Stimulated activated CD8-positive, alpha-beta memory T cell treated with anti-CD3 and anti-CD28 coated beads, Interleukin-12 subunit alpha, Interleukin-12 subunit beta, amount 100 ng/mL, for 24 hours (primary cell): ENCODE data around the gene CRYBA2.

Experiments used
- DNase-seq: peaks from one replicate; pipeline ENCODE4 v3.0.0-alpha.2; 2020; ENCODE audit errors: extremely low read depth

The CRYBA2 gene

DNA sequence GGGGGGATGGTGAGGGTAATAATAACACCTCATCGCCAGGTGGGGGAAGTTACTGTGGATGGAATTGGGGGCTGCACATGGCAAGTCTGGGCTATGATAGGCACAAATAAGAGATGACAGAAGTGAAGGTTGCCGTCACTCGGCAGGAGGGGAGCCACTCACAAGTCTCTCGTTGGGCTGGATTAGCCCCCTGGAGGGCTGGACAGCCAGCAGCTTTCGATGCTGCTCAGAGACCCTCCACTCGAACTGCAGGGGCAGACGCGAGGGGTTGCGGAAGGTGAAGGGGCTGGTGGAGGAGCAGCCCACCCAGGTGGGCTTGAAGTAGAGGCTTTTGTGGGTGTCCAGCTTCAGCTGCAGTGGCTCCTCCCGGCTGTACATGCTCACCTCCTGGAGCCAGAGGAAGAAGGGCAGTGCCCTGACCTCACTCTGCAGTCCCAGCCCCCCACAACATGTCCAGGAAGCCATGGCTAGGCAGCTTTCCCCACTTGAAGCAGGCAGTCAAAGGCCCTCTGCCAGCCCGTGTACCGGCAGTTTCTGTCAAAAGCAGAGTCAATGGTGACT is 29.9 kb upstream of the CRYBA2 start:
- no peak for DNase-seq

DNA sequence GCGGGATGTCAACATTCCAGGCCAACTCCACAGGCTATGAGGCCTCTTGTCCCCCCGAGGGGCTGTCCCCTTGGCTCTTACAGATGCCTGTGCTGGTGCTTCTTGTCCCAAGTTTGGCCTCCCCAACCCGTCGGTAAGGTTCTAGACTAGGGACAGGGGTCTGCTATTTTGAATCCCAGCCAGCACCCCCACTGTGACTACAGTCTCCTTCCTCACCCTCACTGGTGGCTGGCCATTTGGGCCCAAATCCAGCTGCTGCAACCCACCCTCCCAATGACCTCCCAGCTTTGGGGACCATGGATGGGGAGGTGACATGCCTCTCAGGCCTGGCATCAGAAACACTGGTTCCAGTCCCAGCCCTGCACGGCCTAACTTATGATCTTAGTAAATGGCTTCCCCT is 29.4 kb upstream of the CRYBA2 start:
- no peak for DNase-seq

DNA sequence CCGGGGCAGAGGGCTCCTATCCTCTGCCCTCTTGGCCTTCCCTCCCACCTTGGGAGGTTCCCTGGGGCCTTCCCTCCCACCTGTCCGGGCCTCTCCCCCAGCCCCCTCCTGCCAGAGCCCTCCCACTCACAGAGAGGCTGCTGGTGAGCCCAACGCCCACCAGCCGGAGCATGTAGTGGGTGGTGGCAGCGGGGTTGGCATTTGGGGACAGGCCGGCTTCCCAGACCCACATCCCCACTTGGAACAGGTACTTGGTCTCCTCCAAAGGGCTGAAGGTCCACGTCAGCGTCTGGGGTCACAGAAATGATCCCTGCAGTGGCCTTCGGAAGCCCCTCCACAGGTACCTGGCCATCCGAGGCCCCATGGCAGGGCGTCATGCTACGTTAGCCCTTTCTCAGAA is 28.8 kb upstream of the CRYBA2 start:
- DNase-seq: no peak

DNA sequence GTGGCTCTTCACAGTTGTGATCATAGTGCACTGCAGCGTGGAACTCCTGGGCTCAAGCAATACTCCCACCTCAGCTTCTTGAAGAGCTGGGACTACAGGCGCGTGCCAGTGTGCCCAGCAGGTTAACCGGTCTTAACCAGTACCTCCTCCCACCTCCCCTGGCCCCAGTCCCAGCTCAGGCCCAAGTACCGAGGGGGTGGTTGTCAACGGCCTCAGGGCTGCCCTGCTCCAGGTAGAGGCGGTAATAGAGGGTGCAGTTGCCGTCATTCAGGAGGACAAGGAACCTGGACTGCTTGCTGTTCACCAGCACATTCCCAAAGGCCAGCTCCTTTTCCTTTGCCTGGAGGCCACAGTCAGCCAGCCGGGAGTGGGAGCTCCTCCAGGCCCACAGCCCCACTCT is 28.4 kb upstream of the CRYBA2 start:
- no peak for DNase-seq

DNA sequence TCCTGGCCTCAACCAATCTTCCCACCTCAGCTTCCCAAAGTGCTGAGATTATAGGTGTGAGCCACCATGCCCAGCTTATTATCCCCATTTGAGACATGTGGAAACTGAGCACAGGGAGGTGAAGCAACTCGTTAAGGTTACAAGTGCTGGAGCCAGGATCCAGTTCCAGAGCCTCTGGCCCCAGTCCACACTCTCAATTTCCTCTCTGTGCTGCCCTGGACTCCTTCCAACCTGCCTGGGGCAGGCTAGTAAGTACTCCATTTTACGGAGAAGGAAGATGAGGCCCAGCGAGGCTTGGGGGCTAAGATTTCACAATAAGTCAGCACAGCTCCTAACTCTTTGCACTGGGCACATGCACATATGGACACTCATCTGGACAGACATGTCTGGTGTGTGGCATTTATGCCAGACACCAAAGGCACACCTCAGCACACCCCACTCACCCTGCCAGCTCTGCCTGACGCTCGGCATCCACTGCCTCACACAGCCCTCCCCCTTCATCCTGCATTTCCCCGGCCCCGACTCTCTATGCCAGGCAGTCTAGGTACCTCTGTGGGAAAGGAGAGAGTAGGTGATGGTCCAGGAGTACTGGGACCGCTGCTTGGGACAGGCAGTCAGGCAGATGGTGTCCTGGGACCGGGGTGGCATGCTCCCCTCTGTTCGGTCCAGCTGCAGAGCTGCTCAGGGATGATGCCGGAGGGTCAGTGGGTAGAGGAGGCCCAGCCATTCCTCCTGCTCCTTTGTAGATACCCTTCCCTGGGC is 27.6 kb upstream of the CRYBA2 start:
- DNase-seq: no peak

DNA sequence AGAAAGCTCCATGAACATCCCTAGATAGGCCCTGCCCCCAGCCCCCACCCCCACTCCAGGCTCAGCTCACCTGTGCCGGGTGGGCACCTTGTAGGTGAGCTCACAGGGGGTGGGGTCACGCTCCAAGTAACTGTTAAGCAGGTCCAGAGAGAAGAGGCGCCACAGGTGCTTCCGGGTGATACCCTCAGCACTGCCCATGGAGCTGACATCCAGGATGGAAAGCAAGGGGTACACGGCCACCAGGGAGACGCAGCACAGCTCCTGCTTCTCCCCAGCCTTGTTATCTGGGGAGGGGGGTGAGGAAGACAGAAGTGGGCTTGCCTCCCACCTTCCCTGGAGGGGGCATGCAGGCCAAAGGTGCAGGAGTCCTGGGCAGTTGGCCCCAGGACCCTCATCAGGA is 26.2 kb upstream of the CRYBA2 start:
- DNase-seq: no peak

DNA sequence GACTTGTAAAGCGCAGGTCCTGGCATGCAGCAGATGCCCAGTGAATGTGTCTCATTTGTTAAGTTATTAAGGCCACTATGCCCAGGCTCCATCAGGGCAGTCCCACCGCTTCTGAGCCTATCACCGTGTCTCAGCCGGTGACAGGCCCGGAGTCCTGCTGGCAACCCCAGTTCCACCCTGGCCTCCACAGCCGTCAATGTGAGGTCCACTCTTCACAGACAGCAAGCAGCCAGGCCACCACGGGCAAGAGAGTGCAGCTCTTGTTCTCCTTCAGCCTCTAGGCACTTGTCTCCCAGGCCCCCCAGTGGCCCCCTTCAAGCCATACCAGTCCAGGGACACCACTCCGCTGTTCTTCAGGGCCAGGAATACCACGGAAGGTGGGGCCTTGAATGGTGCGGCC is 25.5 kb upstream of the CRYBA2 start:
- no peak for DNase-seq

DNA sequence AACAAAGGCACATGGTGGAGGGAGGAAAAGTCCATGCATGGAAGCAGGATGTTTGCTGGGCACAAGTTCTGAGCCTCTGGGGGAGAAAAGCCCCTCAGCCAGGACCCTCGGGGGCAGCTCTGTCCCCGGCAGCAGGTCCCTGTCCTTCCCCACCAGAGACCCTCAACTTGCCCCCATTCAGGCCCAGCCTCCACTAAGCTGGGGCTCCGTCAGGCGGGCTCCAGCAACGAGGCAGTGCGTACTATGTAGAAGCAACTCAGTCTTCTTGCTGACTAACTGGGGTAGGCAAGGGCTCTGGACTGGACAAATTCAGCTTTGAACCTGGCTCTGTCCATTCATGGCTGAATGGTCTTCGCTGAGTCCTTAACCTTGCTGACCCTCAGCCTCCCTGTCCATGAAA is 25.1 kb upstream of the CRYBA2 start:
- no peak for DNase-seq

DNA sequence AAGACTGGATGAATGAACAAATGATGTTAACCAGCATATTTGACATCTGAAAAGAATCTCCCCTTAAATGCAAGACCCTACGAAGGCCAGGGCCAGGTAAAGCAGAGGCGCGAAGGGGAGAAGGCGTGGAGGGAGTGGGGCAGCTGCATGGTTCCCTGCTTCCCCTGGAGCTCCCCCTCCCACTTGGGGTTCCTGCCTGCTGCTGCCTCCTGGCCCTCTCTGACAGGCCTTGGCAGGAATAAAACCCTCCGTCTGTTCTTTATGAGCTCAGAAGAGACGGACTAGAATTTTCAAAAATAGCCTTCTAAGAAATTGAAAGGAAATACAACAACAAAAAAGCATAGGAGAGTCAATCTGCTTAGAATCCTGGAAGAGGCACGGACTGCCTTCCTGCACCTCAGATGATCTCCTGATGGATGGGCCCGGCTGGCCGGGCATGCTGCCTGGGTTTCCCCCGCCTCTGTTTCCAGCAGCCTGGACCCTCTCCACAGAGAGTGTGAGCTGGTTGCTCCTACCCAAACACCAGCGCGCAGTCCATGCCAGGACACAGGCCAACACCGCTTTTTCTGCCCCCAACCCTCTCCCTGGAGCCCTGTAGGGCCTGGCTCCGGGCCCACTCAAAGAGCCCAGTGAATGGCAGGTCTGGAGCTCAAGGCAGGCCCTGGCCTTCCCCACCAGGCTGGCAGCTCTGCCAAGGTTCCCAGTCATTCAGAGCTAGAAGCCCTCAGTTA is 24.1 kb upstream of the CRYBA2 start:
- no peak for DNase-seq

DNA sequence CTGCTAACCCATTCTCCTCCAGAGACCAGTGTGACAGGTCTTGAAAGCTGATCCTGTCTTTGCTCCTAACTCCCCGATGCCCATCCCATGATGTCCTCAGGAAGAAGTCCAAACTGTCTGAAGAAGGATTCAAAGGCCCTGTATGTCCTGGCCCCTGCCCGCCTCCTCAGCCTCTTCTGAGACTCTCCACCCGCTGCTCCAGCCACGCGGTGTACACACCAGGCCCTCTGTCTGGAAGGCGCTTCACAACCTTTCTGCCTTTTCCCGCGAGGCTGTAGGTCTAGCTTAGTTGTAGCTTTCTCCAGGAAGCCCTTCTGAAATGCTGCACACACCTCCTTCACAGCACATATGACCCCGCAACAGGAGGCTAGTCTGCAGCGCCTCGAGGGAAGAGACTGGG is 23.5 kb upstream of the CRYBA2 start:
- no peak for DNase-seq

DNA sequence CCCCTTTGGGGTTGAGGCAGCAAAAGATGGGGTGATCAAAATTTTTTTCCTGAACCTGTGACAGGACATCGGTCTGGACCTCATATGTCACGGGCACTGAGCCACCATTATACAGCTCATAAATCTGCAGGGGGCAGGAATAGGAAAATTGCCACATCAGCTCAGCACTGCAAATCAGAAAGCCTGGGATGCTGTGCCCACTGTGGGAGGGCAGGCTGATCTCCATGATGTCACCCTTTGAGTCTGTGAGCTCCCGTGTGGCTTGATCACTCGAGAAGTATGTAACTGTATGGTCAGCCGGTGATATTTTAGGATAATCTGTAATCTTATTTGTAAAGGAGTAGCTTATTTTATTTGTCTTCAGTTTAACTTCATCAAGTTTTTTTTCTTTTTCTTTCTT is 17.7 kb upstream of the CRYBA2 start:
- no peak for DNase-seq

DNA sequence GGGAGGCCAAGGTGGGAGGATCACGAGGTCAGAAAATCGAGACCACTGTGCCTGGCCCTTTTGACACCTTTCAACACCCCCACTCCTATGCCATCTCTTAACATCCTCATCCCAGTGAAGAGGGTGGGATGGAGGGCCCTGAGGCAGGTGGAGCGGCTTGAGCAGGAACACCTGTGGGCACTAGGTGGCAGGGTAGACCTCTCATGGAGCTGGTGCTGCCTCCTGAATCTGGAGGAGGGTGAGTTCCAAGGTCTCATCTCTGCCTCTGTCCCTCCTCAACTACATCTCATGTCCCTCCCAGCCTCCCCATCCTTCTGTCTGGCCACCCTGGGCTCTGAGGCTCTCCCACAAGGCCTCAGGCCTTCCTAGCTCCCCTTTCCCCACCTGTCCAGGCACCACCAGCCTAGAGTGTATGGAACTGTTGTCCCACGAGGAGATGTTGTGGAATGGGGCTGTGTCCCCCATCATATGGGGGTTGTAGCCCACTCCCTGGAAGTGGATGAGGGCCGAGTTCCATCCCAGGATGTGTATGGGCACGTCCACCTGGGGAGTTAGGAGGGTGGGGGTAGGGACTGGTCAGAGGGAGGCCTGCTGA is 17.0 kb upstream of the CRYBA2 start:
- no peak for DNase-seq

DNA sequence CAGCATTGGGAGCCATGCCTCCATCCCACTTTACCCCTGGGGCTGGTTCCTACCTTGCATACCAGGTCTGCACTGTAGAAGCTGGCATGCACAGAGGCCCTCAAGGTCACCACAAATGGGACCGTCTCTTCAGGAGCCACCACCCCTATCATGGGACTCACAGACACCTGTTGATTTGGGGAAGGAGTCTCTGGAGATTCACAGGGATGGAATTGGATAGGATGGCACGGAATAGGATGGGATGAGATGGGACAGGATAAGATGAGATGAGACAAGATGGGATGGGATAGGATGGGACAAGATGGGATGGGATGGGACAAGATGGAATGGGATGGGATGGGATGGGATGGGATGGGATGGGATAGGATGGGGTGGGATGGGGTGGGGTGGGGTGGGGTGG is 16.1 kb upstream of the CRYBA2 start:
- DNase-seq: no peak

DNA sequence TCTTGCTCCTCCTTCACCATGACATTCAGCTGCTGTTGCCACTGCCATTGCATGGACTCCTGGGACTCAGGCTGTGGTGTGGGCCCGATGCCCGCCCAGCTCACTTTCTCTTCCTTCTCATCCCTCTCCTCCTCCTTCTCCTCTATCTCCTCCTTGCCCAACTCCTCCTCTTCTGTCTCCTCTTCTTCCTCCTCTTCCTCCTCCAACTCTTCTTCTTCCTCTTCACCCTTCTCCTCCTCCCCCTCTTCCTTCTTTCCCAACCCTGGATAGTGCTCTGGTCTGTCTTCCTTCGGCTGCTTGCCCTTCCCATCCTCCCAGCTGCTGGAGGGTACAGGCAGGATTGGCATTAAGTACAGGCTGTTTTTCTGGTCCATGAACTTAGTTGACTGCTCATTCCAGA is 10.8 kb upstream of the CRYBA2 start:
- no peak for DNase-seq

DNA sequence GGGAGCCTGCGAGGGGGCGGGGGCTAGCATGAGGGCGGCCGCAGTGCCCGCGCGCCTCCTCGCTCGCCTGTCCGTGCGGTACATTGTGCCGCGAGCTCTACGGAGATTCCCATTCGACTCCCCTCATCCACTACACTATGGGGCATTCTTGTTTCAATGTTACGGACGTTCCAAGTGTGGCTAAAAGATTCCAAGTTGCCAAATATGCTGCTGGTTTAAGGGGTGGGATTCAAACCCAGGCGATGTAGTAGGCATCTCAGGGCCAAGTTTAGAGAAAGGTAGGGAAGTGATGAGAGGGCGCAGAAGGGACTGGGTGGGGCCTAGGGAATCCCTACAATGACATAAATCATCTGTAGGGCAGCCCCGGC is 10.0 kb upstream of the CRYBA2 start:
- no peak for DNase-seq

DNA sequence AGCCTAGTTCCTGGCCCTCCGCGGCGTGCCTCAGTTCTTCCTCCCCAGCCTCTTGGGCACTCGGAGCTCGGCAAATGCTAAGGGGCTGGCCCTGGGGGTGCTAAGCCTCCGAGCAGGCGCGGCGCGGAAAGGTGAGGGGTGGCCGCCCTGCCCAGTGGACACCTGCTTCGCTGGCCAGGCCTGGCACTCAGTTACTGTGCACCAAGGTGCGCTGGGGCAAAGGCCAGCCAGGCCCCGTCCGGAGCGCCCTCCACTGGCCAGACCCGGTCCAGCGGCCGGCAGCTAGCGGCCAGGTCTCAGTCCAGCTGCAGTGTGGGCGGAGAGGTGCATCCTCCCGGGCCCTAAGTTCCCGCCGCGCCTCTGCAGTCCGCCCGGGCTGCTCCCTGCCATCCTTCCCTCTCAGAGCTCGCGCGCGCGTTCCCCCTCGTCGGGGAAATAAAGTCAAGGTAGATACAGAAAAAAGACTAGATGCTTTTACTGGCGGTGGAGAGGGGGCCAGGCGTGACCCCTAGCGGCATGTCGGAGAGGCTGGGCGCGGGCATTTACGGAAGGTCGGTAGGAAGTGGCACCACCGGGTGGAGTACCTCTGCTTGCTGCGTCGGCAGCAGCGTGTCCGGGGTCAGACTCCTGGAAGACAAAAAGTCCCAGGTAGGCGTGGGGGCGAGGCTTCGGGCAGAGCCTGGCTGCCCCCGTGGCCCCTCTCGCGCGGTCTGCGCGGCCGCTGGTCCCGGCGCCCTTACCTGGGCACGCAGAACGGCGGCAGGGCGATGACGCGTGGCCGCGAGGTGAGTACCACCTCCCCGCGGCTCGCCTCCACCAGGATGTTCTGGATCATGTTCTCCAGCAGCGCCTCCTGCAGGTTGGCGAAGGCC is 9.4 kb upstream of the CRYBA2 start:
- no peak for DNase-seq

DNA sequence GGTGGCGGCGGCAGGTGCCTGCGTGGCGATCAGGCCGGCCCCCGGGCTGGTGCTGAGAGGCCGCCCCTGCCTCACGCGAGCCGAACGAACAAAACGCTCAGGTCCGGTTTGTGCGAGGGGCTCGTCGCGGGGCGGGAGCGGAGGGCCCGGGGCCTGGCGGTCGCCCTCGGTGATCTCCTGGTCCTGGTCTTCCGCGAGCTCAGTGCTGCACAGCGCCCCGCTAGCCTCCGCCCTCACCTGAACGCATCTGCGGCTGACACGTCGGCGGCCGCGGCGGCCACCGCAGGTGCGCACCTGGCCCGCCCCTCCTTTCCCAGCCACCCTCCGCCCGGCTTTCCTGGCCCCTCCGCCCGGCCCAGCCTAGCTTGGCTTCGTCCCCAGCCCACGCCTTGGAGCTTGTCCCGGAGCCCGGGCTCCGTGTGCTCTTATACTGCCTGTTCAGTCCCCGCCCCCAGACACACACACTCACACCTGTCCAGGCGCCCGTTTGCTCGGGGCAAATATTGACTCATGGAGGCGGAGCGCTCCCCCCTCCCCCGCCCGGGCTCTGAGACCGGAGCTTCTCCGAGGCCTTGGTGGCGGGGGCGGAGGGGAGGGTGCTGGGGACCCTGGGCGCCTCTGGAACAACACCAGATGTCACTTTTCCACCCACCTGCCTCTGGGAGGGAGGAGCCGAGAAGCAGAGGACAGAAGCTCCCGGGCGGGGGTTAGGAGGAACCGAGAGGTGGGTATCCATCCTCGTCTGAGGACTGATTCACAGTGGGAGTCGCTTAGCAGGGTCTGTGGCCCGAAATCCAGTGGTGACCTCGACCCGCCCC is 8.6 kb upstream of the CRYBA2 start:
- no peak for DNase-seq

DNA sequence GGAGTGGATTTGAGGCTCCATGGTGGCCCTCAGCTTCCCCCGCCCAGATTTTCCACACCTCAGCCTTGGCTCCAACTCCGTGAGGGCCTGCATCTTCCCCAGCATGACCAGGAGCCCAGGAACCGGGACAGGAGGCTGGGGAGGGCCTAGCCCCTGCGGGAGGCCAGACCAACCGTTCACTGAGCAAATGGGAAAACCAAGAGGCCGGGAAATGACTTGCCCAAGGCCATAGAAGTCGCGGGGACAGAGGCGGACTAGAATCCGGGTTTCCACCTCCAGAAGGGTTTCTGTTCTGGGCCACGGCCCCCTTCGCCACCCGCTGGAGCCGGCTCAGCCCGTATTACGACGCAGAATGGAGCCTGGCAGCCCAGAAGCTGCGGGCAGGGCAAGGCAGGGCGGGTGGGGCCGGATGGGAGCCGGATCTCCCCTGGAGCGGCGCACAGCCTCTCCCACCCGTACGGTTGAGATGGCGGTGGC is 7.9 kb upstream of the CRYBA2 start:
- no peak for DNase-seq

DNA sequence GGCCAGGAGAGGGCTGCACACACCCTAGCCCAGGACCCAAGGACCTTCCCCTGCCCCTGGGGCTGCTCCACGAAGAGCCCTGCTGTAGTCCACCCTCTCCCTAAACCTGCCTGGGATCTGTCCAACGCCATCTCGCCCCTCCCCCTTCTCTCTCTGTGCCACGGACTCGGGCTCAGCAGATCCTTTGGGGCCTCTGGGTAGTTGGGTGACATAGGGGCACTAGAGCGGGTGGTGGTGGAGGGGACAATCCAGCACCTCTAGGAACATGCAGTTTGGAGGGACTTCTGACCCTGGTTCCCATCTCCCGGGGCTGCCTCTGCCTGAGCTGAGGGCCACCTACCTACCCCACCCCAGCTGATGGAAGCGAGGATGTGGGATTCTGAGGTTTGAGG is 7.3 kb upstream of the CRYBA2 start:
- no peak for DNase-seq

DNA sequence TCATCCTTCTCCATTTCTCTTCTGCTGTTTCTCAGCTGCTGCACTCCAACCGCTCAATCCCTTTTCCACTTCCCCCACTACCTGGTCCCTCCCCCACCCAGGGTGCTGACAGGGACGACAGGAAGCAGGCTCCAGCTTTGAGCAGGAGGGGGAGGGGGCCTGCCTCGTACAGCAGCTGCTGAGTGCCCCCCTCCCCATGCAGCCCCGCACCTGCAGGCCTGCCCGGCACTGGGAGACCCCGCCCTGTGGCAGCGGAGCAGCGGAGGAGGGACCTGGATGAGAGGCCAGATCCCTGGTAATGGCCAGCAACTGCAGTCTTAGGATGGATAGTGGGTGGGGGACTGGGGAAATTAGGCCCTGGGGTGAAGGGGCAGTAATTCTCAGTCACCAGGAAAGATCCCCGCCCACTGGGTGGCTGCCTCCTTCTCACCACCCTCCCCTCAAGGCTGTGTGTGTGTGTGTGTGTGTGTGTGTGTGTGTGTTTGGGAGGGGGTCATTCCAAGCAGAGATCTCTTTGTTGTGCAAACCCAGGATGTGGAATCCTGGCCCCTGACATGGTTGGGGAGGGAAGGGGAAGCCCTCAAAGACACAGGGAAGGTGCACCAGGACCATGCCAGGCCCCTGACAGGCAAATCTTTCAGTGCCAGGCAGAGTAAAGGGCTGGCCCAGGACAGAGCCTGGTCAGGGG is 6.8 kb upstream of the CRYBA2 start:
- DNase-seq: no peak
